Colon (tissue), 2 donors: ENCODE measurements around the gene CREG2.

ENCODE experiments used
- FAIRE-seq: peaks from 2 replicates; lab custom pipeline; 2012; peaks lifted over from hg19 to GRCh38; lab: Jason Lieb, UNC
- donor health status: control.
- donor health status: control.

CREG2 gene

GRCh38 chr2:101307503-101307902, 79.8 kb downstream of the CREG2 start:
- no peak for FAIRE-seq

- FAIRE-seq = no peak
These were observed 80.9 kb downstream of the CREG2 start for GRCh38 chr2:101306410-101306809.

- FAIRE-seq = no peak
These were observed 81.7 kb downstream of the CREG2 start for GRCh38 chr2:101305492-101306078.

- no peak for FAIRE-seq
These were observed 82.3 kb downstream of the CREG2 start for GRCh38 chr2:101305035-101305434.

- FAIRE-seq = no peak
These were observed 83.6 kb downstream of the CREG2 start for GRCh38 chr2:101303688-101304087.

- no peak for FAIRE-seq
These were observed 85.3 kb downstream of the CREG2 start for GRCh38 chr2:101302016-101302415.

GRCh38 chr2:101300836-101301235, 86.5 kb downstream of the CREG2 start:
- no peak for FAIRE-seq

GRCh38 chr2:101300164-101300563, 87.1 kb downstream of the CREG2 start:
- FAIRE-seq = no peak

- no peak for FAIRE-seq
These were observed 87.7 kb downstream of the CREG2 start for GRCh38 chr2:101299604-101300003.

- no peak for FAIRE-seq
These were observed 89.9 kb downstream of the CREG2 start for GRCh38 chr2:101297383-101297782.

GRCh38 chr2:101296371-101296770, 90.9 kb downstream of the CREG2 start:
- no peak for FAIRE-seq

GRCh38 chr2:101295895-101296294, 91.4 kb downstream of the CREG2 start:
- no peak for FAIRE-seq
